ENCODE data around the gene KMT2A. TPM values are rescaled to one million over a fixed set of nuclear protein-coding genes. Genes with fewer than 3 reads are reported as not detected.
A peak's percentile ranks its signal among the peaks of the same experiment; 100 is the strongest.

Gene KMT2A
- total RNA-seq, 1 donor from 2014 or later, result 71.1 TPM

DNA sequence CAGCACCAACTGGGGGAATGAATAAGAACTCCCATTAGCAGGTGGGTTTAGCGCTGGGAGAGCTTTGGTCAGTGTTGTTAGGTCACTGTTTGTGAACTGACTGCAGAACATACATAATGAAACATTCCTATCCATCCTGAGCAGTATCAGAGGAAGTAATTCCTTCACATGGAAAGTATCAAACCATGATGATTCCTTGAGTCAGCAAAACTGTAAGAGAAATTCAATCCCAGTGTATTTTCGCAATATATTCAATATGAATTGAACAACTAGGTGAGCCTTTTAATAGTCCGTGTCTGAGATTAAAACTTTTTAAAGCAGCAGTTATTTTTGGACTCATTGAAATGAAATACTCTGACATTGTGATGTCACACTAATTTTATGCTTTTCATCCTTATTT is 48.1 kb downstream of the KMT2A start:
- H3K4me3 Mint-ChIP-seq, result no peak overlapping the region
- TF ChIP-seq, protein P1, sequence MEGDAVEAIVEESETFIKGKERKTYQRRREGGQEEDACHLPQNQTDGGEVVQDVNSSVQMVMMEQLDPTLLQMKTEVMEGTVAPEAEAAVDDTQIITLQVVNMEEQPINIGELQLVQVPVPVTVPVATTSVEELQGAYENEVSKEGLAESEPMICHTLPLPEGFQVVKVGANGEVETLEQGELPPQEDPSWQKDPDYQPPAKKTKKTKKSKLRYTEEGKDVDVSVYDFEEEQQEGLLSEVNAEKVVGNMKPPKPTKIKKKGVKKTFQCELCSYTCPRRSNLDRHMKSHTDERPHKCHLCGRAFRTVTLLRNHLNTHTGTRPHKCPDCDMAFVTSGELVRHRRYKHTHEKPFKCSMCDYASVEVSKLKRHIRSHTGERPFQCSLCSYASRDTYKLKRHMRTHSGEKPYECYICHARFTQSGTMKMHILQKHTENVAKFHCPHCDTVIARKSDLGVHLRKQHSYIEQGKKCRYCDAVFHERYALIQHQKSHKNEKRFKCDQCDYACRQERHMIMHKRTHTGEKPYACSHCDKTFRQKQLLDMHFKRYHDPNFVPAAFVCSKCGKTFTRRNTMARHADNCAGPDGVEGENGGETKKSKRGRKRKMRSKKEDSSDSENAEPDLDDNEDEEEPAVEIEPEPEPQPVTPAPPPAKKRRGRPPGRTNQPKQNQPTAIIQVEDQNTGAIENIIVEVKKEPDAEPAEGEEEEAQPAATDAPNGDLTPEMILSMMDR (conservative IDR thresholded peaks at IDR 0.05), result no peak
- H3K4me1 Mint-ChIP-seq (ENCODE audit: unreplicated experiment), result no peaks in the 10 kb centered on the region
- no peaks in the 10 kb centered on the region for H3K9me3 Mint-ChIP-seq
- DNase-seq (ENCODE audit: extremely low spot score, unreplicated experiment), result no peak
- H3K27ac Mint-ChIP-seq, result no peak overlapping the region
- peaks cover 16% of the 10 kb centered on the region for H3K36me3 Mint-ChIP-seq
- no peaks in the 10 kb centered on the region for H3K27me3 Mint-ChIP-seq

DNA sequence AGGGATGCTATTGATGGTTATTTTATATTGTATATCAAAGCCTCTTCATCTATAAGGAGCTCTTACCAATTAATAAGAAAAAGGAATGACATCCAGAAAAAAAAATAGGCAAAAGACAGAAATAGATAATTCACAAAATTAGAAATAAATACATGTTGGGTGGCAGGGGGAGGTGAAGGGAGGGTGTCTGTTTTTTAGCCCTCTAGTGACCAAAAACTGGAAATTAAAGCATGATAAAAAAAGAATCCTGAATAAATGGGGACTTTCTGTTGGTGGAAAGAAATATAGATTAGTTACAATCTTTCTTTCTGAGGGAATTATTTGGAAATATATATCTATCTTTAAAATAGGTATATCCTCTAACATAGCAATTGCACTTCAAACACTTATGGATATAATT is 49.0 kb downstream of the KMT2A start:
- Mint-ChIP-seq H3K36me3 (peaks cover 18% of the 10 kb centered on the region), H3K27ac (no peak overlapping the region), H3K27me3 (no peaks in the 10 kb centered on the region), H3K4me1 (ENCODE audit: unreplicated experiment) (no peaks in the 10 kb centered on the region), H3K4me3 (no peak overlapping the region), H3K9me3 (no peaks in the 10 kb centered on the region)
- TF ChIP-seq, protein P1 (conservative IDR thresholded peaks at IDR 0.05), result peak; percentile 46
- no peak for DNase-seq (ENCODE audit: extremely low spot score, unreplicated experiment)

GRCh38 chr11:118488480-118489109 is 52.3 kb downstream of the KMT2A start:
- Mint-ChIP-seq H3K27me3 (no peaks in the 10 kb centered on the region), H3K27ac (no peak overlapping the region), H3K9me3 (no peaks in the 10 kb centered on the region), H3K4me1 (ENCODE audit: unreplicated experiment) (no peaks in the 10 kb centered on the region), H3K4me3 (no peak overlapping the region), H3K36me3 (peaks cover 16% of the 10 kb centered on the region)
- TF ChIP-seq, protein P1 (conservative IDR thresholded peaks at IDR 0.05), result peak; percentile 94
- DNase-seq (ENCODE audit: extremely low spot score, unreplicated experiment), result no peak

DNA sequence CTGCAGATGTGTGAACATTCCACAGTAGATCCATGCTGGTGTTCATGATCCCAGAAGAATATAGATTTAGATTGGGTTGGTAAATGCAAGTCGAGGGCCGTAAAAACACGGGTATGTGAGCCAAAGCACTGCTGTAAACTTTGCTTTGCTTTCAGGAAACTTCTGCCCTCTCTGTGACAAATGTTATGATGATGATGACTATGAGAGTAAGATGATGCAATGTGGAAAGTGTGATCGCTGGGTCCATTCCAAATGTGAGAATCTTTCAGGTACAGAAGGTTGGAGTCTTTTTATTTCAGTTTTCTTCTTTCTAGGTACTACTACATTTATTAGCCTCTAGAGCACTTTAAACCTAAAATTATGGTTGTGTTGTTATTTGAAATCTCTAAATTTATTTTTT is 54.7 kb downstream of the KMT2A start:
- no peaks in the 10 kb centered on the region for H3K9me3 Mint-ChIP-seq
- TF ChIP-seq, protein P1 (conservative IDR thresholded peaks at IDR 0.05), result no peak
- no peak overlapping the region for H3K27ac Mint-ChIP-seq
- H3K4me3 Mint-ChIP-seq, result no peak overlapping the region
- peaks cover 17% of the 10 kb centered on the region for H3K36me3 Mint-ChIP-seq
- DNase-seq (ENCODE audit: extremely low spot score, unreplicated experiment), result no peak
- H3K4me1 Mint-ChIP-seq (ENCODE audit: unreplicated experiment), result no peaks in the 10 kb centered on the region
- H3K27me3 Mint-ChIP-seq, result no peaks in the 10 kb centered on the region

GRCh38 chr11:118497831-118498230 is 61.5 kb downstream of the KMT2A start:
- Mint-ChIP-seq H3K4me1 (ENCODE audit: unreplicated experiment) (no peaks in the 10 kb centered on the region), H3K9me3 (no peaks in the 10 kb centered on the region), H3K27me3 (no peaks in the 10 kb centered on the region), H3K36me3 (peaks cover 38% of the 10 kb centered on the region), H3K4me3 (no peak overlapping the region), H3K27ac (no peak overlapping the region)
- TF ChIP-seq, protein P1 (conservative IDR thresholded peaks at IDR 0.05), result no peak
- DNase-seq (ENCODE audit: extremely low spot score, unreplicated experiment), result no peak

All from type B pancreatic cell (in vitro differentiated cells).